Measurements from ENCODE around the gene FAM156A. TPM values are rescaled to one million over a fixed set of nuclear protein-coding genes. Genes with fewer than 3 reads are reported as not detected.
"Not testable (repeated sequence)": the region's sequence is repeated elsewhere in the genome, so short reads cannot be mapped to it uniquely, and the experiment has no call there.

Gene FAM156A
- total RNA-seq, 1 experiment from 2014 or later, result 34.2 TPM

DNA sequence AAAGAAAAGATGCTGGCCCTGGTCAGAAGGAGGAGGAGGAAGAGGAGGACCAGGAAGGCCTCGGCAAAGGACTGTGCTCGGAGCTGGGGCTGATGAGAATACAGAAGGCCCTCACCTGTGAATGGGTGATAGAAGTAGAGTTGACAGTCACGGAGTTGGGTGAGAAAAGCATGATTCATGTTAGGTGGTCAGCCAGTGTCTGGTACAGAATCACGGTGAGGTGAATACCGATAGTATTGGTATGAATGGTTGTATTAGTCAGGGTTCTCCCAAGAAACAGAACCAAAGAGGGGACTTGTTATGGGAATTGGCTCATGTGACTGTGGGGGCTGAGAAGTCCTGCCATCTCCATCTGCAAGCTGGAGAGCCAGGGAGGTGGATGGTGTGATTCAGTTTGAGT, 32.5 kb upstream of the FAM156A start:
- no peak for TF ChIP-seq EZH2 (IDR thresholded peaks at IDR 0.05; ENCODE audit: low read depth)
- TF ChIP-seq, protein P1, sequence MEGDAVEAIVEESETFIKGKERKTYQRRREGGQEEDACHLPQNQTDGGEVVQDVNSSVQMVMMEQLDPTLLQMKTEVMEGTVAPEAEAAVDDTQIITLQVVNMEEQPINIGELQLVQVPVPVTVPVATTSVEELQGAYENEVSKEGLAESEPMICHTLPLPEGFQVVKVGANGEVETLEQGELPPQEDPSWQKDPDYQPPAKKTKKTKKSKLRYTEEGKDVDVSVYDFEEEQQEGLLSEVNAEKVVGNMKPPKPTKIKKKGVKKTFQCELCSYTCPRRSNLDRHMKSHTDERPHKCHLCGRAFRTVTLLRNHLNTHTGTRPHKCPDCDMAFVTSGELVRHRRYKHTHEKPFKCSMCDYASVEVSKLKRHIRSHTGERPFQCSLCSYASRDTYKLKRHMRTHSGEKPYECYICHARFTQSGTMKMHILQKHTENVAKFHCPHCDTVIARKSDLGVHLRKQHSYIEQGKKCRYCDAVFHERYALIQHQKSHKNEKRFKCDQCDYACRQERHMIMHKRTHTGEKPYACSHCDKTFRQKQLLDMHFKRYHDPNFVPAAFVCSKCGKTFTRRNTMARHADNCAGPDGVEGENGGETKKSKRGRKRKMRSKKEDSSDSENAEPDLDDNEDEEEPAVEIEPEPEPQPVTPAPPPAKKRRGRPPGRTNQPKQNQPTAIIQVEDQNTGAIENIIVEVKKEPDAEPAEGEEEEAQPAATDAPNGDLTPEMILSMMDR (conservative IDR thresholded peaks at IDR 0.05), result no peak
- Histone ChIP-seq H3K4me1 (replicated peaks; ENCODE audit: insufficient read depth) (no peaks in the 10 kb centered on the region), H3K36me3 (ENCODE audit: low read depth) (no peaks in the 10 kb centered on the region), H3F3A (ENCODE audit: insufficient read depth, low read depth) (no peaks in the 10 kb centered on the region), H3K4me2 (no peak overlapping the region), H3K27me3 (ENCODE audit: insufficient read depth, low read depth) (no peaks in the 10 kb centered on the region), H3K9me3 (ENCODE audit: insufficient read depth, low read depth) (no peaks in the 10 kb centered on the region), H3K4me3 (no peak overlapping the region), H3K9me2 (ENCODE audit: insufficient read depth) (no peaks in the 10 kb centered on the region), H4K20me1 (ENCODE audit: insufficient read depth) (no peaks in the 10 kb centered on the region), H3K27ac (no peak overlapping the region), H2AFZ (no peak overlapping the region), H3K79me2 (ENCODE audit: low read depth) (0 out of 2 replicates have a peak, but pooled peaks cover 3% of the 10 kb centered on the region)
- POLR2A ChIA-PET (ENCODE audit: unreplicated experiment), result no interaction called here
- CTCF ChIA-PET, result interaction anchor here (0.6 kb wide), 1 partner anchor 12 kb away, joined by 3 read pairs; no protein-coding TSS in a partner anchor
- no peak for DNase-seq
- BruUV-seq (replicated peaks), result no TSS peak
- intact Hi-C loops (cut with micrococcal nuclease; ENCODE audit: unreplicated experiment), result no loop called here

DNA sequence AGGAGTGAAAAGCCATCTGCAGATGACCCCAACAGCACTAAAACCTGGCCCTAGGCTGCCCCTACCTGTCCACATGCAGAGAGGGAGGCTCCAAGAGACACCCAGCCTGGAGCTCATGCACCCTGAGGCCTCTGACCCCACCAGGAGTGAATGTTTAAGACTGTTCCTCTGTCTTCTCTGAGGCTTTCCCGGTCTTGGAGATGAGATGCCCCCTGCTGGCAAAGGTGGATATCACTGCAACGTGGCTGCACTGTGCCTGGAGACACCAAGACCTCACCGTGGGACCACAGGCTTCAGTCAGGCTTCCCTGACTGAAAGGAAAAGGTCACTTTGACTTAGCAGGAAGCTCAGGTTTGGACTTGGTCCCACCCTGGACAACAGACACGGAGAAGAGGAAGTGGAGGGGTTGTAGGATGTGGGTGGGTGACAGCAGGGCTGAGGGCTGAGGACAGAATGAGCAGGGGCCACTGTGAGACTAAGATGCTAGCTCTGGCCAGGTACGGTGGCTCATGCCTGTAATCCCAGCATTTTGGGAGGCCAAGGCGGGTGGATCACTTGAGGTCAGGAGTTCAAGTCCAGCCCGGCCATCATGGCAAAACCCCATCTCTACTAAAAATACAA, 31.8 kb upstream of the FAM156A start:
- H3K4me1 ChIP-seq (replicated peaks; ENCODE audit: insufficient read depth); H3K9me3 ChIP-seq (ENCODE audit: insufficient read depth, low read depth); H3K27me3 ChIP-seq (ENCODE audit: insufficient read depth, low read depth); H3K36me3 ChIP-seq (ENCODE audit: low read depth); H3K9me2 ChIP-seq (ENCODE audit: insufficient read depth); H3K27ac ChIP-seq; H3K4me2 ChIP-seq; BruUV-seq (replicated peaks); H3K79me2 ChIP-seq (ENCODE audit: low read depth); H3K4me3 ChIP-seq; H4K20me1 ChIP-seq (ENCODE audit: insufficient read depth); intact Hi-C loops (cut with micrococcal nuclease; ENCODE audit: unreplicated experiment); H3F3A ChIP-seq (ENCODE audit: insufficient read depth, low read depth); H2AFZ ChIP-seq: not testable (repeated sequence)
- TF ChIP-seq, protein P1 (conservative IDR thresholded peaks at IDR 0.05), result peak; percentile 58
- POLR2A ChIA-PET (ENCODE audit: unreplicated experiment), result interaction anchor here (0.6 kb wide), 1 partner anchor 67 kb away, joined by 5 read pairs; no protein-coding TSS in a partner anchor
- DNase-seq, result peak in 1 of 2 experiments; percentile 73
- CTCF ChIA-PET, result interaction anchor here (0.5 to 0.7 kb wide), 3 partner anchors 9 to 66 kb away, joined by 3 to 7 read pairs (median 4); no protein-coding TSS in a partner anchor

DNA sequence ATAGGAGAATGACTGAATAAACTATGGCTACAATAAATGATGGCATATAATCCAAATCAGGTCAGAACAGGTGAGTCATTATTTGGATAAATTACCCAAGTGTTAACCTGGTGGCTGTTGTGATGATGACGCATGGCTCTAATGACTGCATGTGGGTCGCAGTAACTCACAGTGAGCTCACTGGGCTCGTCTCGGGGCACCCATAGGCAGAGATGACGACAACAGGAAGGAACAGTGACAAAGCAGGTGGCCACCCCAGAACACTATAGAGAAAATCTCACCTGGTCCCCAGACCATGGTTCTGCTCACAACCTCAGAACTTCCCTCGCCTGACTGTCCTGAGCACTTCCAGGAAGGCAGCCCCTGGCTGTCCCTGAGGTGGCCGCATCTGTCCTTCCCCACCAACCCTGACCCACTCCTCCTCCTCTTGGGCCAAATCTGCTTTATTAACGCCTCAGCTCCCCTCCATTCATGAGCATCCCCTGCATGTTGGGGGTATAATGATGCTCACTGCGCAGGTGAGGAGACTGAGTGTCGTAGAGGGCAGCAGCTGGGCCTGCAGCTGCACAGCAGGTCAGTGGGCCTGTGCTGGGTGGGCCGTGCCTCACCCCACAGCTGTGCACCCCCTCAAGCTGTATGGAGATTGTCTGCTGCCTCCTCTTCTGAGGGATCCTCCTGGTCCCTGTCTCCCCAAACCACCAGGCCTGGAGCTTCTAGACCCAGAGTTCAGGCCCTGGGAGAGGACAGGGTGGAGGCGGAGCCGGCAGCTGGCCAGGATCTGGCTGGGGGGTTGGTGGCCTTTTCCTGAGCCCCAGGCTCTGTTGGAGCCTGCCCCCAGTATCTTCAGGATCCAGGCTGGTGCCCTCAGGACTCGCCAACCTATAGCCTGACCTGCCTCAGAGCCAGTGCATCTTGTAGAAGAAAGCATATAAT, 30.9 kb upstream of the FAM156A start:
- no peaks in the 10 kb centered on the region for H3F3A ChIP-seq (ENCODE audit: insufficient read depth, low read depth)

More for the DNA sequence above, 30.9 kb upstream of the FAM156A start:
- 0 out of 2 replicates have a peak, but pooled peaks cover 3% of the 10 kb centered on the region for H3K79me2 ChIP-seq (ENCODE audit: low read depth)
- H3K9me3 ChIP-seq (ENCODE audit: insufficient read depth, low read depth), result no peaks in the 10 kb centered on the region
- no peaks in the 10 kb centered on the region for H3K9me2 ChIP-seq (ENCODE audit: insufficient read depth)
- H3K36me3 ChIP-seq (ENCODE audit: low read depth), result no peaks in the 10 kb centered on the region
- H3K4me3 ChIP-seq, result no peak overlapping the region
- ChIA-PET CTCF (interaction anchor here (0.5 to 0.7 kb wide), 2 partner anchors 8 to 66 kb away, joined by 4 to 7 read pairs; no protein-coding TSS in a partner anchor), POLR2A (ENCODE audit: unreplicated experiment) (interaction anchor here (0.6 kb wide), 1 partner anchor 782 kb away, joined by 3 read pairs; no protein-coding TSS in a partner anchor)
- TF ChIP-seq, protein P1 (conservative IDR thresholded peaks at IDR 0.05), result no peak
- no peak for TF ChIP-seq EZH2 (IDR thresholded peaks at IDR 0.05; ENCODE audit: low read depth)
- intact Hi-C loops (cut with micrococcal nuclease; ENCODE audit: unreplicated experiment), result no loop called here
- no peaks in the 10 kb centered on the region for H3K4me1 ChIP-seq (replicated peaks; ENCODE audit: insufficient read depth)
- H3K27ac ChIP-seq, result no peak overlapping the region
- H3K4me2 ChIP-seq, result no peak overlapping the region
- peak; percentile 17 to 48 for DNase-seq
- H4K20me1 ChIP-seq (ENCODE audit: insufficient read depth), result no peaks in the 10 kb centered on the region
- H2AFZ ChIP-seq, result no peak overlapping the region
- BruUV-seq (replicated peaks), result TSS peak; percentile 59
- H3K27me3 ChIP-seq (ENCODE audit: insufficient read depth, low read depth), result no peaks in the 10 kb centered on the region
